ENCODE data around the gene MAGEB17. TPM values are rescaled to one million over a fixed set of nuclear protein-coding genes. Genes with fewer than 3 reads are reported as not detected.

MAGEB17 gene
- total and polyA plus RNA-seq, 2 experiments from 2014 or later: 0.14 to 0.42 TPM

DNA sequence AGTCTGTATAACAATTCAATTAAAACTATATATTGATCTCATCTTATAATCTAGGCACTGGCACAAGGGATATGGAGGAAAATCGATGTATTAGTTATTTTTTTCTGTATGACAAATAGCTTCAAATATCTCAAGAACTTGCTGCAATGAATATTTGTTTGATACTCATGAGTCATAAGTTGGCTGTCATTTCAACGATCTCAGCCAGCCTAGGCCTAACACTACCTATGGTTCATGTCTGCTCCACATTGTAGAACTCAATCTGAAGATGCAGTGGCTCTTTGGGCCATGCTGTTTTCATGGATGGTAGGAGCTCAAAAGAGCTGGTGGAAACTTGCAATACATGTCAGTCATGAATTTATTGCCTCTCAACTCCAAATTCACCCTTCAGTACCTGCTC lies 44.7 kb downstream of the MAGEB17 start (continued):
- TF ChIP-seq, protein P1, sequence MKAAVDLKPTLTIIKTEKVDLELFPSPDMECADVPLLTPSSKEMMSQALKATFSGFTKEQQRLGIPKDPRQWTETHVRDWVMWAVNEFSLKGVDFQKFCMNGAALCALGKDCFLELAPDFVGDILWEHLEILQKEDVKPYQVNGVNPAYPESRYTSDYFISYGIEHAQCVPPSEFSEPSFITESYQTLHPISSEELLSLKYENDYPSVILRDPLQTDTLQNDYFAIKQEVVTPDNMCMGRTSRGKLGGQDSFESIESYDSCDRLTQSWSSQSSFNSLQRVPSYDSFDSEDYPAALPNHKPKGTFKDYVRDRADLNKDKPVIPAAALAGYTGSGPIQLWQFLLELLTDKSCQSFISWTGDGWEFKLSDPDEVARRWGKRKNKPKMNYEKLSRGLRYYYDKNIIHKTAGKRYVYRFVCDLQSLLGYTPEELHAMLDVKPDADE (IDR thresholded peaks at IDR 0.05): no peak
- TF ChIP-seq STAT1 (IDR thresholded peaks at IDR 0.05; ENCODE audit: unreplicated experiment) (no peak), POLR2AphosphoS5 (IDR thresholded peaks at IDR 0.05; ENCODE audit: low read depth) (no peak), CREB1 (CRISPR knock-in tag; IDR thresholded peaks at IDR 0.05; ENCODE audit: low read depth) (no peak)
- TF ChIP-seq, protein P2, sequence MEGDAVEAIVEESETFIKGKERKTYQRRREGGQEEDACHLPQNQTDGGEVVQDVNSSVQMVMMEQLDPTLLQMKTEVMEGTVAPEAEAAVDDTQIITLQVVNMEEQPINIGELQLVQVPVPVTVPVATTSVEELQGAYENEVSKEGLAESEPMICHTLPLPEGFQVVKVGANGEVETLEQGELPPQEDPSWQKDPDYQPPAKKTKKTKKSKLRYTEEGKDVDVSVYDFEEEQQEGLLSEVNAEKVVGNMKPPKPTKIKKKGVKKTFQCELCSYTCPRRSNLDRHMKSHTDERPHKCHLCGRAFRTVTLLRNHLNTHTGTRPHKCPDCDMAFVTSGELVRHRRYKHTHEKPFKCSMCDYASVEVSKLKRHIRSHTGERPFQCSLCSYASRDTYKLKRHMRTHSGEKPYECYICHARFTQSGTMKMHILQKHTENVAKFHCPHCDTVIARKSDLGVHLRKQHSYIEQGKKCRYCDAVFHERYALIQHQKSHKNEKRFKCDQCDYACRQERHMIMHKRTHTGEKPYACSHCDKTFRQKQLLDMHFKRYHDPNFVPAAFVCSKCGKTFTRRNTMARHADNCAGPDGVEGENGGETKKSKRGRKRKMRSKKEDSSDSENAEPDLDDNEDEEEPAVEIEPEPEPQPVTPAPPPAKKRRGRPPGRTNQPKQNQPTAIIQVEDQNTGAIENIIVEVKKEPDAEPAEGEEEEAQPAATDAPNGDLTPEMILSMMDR (conservative IDR thresholded peaks at IDR 0.05; ENCODE audit: low read depth in 2 of 2): no peak

DNA sequence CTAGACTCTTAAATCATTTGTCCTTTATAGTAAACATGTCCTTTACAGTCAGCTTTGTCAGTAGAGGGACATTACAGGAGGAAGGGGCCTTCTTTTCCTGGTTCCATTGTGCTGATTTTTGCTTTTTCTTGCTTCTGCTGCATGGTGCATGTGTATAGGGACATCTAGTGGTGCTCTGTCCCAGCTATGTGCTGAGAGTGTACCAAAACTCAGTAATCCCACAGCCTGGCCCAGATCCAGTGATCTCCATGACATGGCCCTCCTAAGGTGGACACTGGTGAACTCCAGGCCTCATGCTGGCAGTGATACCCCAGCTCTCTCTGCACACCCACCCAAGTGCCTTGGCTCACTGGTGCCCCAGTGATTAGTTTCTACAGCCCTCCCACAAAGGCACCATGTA lies 45.2 kb downstream of the MAGEB17 start:
- no peaks in the 10 kb centered on the region for H3K27me3 ChIP-seq (ENCODE audit: insufficient read depth)
- H2AFZ ChIP-seq: no peak overlapping the region
- TF ChIP-seq, protein P2 (conservative IDR thresholded peaks at IDR 0.05; ENCODE audit: low read depth in 2 of 2): peak; percentile 35 to 71; a peak in 3 of 4 replicates
- no peak for TF ChIP-seq STAT1 (IDR thresholded peaks at IDR 0.05; ENCODE audit: unreplicated experiment)
- DNase-seq (ENCODE audit: low spot score) (peak; percentile 21), ATAC-seq (peak; percentile 44; the same call in 2 of the 3 replicates)
- H3K27ac Mint-ChIP-seq: no peak overlapping the region
- H3K4me1 ChIP-seq (ENCODE audit: insufficient read depth): peaks cover 30% of the 10 kb centered on the region
- H3K36me3 ChIP-seq (ENCODE audit: insufficient read depth): no peaks in the 10 kb centered on the region
- H3F3A ChIP-seq (replicated peaks; ENCODE audit: low read depth): no peaks in the 10 kb centered on the region
- H3K79me2 ChIP-seq (replicated peaks; ENCODE audit: insufficient read depth): no peaks in the 10 kb centered on the region
- peaks cover 31% of the 10 kb centered on the region for H3K4me1 Mint-ChIP-seq
- H3K36me3 Mint-ChIP-seq (ENCODE audit: low read depth): no peaks in the 10 kb centered on the region; the same call in 2 of the 3 replicates
- no peaks in the 10 kb centered on the region for H4K20me1 ChIP-seq (replicated peaks; ENCODE audit: insufficient read depth)
- no peaks in the 10 kb centered on the region for H3K9me3 Mint-ChIP-seq
- no peak overlapping the region for H3K4me3 ChIP-seq
- H3K4me2 ChIP-seq: no peak overlapping the region
- H3K27me3 Mint-ChIP-seq (ENCODE audit: insufficient read depth, low read depth, poor library complexity): peaks cover 3% of the 10 kb centered on the region
- no peaks in the 10 kb centered on the region for H3K9me2 ChIP-seq (ENCODE audit: insufficient read depth)
- no peak overlapping the region for H3K4me3 Mint-ChIP-seq
- no peak overlapping the region for H3K27ac ChIP-seq (ENCODE audit: low read depth)

DNA sequence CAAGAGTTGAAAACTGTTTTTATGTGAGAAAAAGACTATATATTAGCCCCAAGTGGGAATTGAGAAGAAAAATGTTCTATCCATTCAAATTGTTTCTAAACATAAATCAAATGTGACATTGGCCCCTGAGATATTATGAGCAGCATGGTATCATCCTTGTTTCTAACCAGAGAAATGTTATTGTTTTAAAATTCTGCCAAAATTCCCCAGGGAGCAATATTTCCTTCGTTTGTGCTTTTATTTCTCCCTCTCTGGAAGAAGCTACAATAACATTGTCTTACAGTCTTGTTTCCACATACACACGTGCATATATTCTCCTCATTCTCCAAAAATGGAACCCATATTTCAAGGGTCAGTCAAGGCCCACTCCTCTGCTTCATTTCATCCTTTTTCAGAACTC lies 46.7 kb downstream of the MAGEB17 start:
- no peak overlapping the region for H3K27ac ChIP-seq (ENCODE audit: low read depth)
- H3K4me2 ChIP-seq: no peak overlapping the region
- TF ChIP-seq, protein P1 (IDR thresholded peaks at IDR 0.05): no peak
- TF ChIP-seq, protein P2 (conservative IDR thresholded peaks at IDR 0.05; ENCODE audit: low read depth in 2 of 2): no peak
- TF ChIP-seq JUNB (IDR thresholded peaks at IDR 0.05; ENCODE audit: unreplicated experiment): no peak
- TF ChIP-seq, protein P3, sequence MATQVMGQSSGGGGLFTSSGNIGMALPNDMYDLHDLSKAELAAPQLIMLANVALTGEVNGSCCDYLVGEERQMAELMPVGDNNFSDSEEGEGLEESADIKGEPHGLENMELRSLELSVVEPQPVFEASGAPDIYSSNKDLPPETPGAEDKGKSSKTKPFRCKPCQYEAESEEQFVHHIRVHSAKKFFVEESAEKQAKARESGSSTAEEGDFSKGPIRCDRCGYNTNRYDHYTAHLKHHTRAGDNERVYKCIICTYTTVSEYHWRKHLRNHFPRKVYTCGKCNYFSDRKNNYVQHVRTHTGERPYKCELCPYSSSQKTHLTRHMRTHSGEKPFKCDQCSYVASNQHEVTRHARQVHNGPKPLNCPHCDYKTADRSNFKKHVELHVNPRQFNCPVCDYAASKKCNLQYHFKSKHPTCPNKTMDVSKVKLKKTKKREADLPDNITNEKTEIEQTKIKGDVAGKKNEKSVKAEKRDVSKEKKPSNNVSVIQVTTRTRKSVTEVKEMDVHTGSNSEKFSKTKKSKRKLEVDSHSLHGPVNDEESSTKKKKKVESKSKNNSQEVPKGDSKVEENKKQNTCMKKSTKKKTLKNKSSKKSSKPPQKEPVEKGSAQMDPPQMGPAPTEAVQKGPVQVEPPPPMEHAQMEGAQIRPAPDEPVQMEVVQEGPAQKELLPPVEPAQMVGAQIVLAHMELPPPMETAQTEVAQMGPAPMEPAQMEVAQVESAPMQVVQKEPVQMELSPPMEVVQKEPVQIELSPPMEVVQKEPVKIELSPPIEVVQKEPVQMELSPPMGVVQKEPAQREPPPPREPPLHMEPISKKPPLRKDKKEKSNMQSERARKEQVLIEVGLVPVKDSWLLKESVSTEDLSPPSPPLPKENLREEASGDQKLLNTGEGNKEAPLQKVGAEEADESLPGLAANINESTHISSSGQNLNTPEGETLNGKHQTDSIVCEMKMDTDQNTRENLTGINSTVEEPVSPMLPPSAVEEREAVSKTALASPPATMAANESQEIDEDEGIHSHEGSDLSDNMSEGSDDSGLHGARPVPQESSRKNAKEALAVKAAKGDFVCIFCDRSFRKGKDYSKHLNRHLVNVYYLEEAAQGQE (IDR thresholded peaks at IDR 0.05; ENCODE audit: unreplicated experiment): no peak
- no peak for TF ChIP-seq NANOG (IDR thresholded peaks at IDR 0.05; ENCODE audit: borderline replicate concordance)
- TF ChIP-seq POLR2AphosphoS5 (IDR thresholded peaks at IDR 0.05; ENCODE audit: low read depth): no peak
- TF ChIP-seq STAT1 (IDR thresholded peaks at IDR 0.05; ENCODE audit: unreplicated experiment): no peak
- H3K36me3 ChIP-seq (ENCODE audit: insufficient read depth): no peaks in the 10 kb centered on the region
- no peak overlapping the region for H3K4me3 Mint-ChIP-seq
- peaks cover 3% of the 10 kb centered on the region for H3K27me3 Mint-ChIP-seq (ENCODE audit: insufficient read depth, low read depth, poor library complexity)
- H3K27ac Mint-ChIP-seq: peak overlapping the region; percentile 57; the same call in 1 of the 2 replicates
- no peaks in the 10 kb centered on the region for H3K79me2 ChIP-seq (replicated peaks; ENCODE audit: insufficient read depth)
- no peaks in the 10 kb centered on the region for H3K27me3 ChIP-seq (ENCODE audit: insufficient read depth)
- ATAC-seq: no peak
- peaks cover 29% of the 10 kb centered on the region for H3K4me1 ChIP-seq (ENCODE audit: insufficient read depth)
- no peak overlapping the region for H3K4me3 ChIP-seq
- no peak overlapping the region for H2AFZ ChIP-seq
- peaks cover 29% of the 10 kb centered on the region for H3K4me1 Mint-ChIP-seq
- no peak for DNase-seq (ENCODE audit: low spot score)
- H3F3A ChIP-seq (replicated peaks; ENCODE audit: low read depth): no peaks in the 10 kb centered on the region
- H3K9me3 Mint-ChIP-seq: no peaks in the 10 kb centered on the region
- H3K36me3 Mint-ChIP-seq (ENCODE audit: low read depth): no peaks in the 10 kb centered on the region; the same call in 2 of the 3 replicates
- H4K20me1 ChIP-seq (replicated peaks; ENCODE audit: insufficient read depth): no peaks in the 10 kb centered on the region
- H3K9me2 ChIP-seq (ENCODE audit: insufficient read depth): no peaks in the 10 kb centered on the region
